GDM1 (cell line): ENCODE measurements around the gene NPAS3.
"Not testable (repeated sequence)": the region's sequence is repeated elsewhere in the genome, so short reads cannot be mapped to it uniquely, and the experiment has no call there.

Source experiments
- DNase-seq: peaks from one replicate; lab custom pipeline; 2025; lab: John Stamatoyannopoulos, UW

Gene NPAS3

GRCh38 chr14:33081259-33081658 is 142.6 kb downstream of the NPAS3 start:
- DNase-seq = no peak

- DNase-seq = no peak
Observed at GRCh38 chr14:33085799-33086198, 147.1 kb downstream of the NPAS3 start.

DNA sequence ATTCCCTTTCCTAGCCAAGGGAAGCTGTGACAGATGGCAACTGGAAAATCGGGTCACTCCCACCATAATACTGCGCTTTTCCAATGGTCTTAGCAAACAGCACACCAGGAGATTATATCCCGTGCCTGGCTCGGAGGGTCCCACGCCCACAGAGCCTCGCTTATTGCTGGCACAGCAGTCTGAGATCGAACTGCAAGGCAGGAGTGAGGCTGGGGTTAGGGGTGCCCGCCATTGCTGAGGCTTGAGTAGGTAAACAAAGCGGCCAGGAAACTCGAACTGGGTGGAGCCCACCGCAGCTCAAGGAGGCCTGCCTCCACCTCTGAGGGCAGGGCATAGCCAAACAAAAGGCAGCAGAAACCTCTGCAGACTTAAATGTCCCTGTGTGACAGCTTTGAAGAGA is 149.6 kb downstream of the NPAS3 start:
- DNase-seq = not testable (repeated sequence)

DNA sequence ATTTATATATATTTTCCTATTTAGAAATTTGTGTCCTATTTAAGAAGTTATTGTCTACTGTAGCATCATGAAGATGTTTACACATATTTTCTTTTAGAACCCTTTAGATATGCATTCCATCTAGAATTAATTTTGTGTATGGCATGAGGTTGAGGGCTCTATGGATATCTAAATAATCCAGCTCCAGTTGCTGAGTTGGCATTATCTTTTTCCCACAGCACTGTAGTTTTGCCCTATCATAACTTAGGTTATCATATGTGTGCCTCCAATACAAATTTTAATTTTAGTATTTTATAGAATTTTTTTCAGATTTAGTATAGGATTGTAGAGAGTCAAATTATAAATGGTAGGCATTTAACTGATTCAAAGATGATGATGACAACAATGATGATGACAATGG is 159.3 kb downstream of the NPAS3 start:
- DNase-seq = no peak

DNA sequence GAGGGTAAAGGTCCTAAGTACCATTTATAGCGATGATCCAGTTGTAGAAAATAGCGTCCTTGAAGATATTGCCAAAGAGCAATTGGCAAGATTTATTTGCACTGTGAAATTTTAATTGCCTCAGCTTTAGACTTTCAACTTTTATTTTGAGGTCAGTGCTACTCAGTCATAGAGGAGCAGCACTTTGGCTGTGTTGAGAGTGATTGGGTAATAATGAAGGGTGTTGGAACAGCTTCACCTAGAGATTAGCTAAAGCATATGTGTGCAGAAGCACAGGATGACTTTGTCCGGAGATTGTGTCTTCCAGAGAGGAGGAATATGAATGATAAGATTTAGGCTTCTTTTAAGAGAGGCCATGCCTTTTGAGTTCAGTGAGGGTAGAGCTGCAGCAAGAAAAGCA is 164.8 kb downstream of the NPAS3 start:
- no peak for DNase-seq

GRCh38 chr14:33103966-33104365 is 165.3 kb downstream of the NPAS3 start:
- DNase-seq = no peak

- no peak for DNase-seq
Observed at GRCh38 chr14:33110737-33111443, 172.2 kb downstream of the NPAS3 start.

DNA sequence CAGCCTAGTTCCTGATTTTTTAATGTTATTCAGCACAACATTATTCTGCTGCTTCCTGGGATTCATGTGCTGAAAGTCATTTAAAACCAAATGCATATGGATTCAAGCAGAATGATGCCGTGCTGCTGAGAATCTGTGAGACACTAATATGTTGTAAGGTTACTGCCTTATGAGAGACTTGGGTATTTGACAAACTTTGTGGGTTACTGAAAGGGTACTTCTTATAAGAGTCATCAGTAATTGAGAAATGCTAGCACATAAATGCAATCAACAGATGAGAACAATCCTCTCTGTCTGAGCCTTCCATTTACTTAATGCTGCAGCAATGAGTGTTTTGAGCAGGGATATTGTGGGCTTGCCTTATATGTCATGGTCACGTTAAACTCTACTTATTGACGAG is 175.7 kb downstream of the NPAS3 start:
- DNase-seq = no peak

- no peak for DNase-seq
Observed at GRCh38 chr14:33118668-33119067, 180.0 kb downstream of the NPAS3 start.

GRCh38 chr14:33120341-33120740 is 181.7 kb downstream of the NPAS3 start:
- no peak for DNase-seq

- DNase-seq = no peak
Observed at GRCh38 chr14:33120966-33121365, 182.3 kb downstream of the NPAS3 start.

GRCh38 chr14:33123281-33123680 is 184.6 kb downstream of the NPAS3 start:
- no peak for DNase-seq

- no peak for DNase-seq
Observed at GRCh38 chr14:33126433-33126832, 187.8 kb downstream of the NPAS3 start.

DNA sequence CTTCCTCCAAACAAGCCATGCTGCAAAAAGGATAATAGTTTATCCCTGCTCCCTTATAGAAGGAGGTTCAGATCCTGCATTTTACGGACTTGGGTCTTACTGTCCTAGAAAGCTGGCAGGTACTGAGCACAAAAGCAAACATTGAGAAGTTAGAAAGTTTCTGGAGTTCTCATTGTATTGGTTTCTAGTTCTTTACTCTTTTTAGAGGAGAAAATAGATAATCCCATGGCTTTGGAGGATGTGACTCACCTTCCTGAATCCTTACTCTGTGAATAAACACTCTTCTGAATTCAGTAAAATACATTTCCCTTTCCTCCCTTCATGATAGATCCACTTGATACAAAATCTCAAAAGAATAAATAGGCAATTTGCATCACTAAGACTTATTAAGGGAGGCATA is 188.9 kb downstream of the NPAS3 start:
- no peak for DNase-seq

GRCh38 chr14:33131801-33132200 is 193.1 kb downstream of the NPAS3 start:
- DNase-seq = no peak

DNA sequence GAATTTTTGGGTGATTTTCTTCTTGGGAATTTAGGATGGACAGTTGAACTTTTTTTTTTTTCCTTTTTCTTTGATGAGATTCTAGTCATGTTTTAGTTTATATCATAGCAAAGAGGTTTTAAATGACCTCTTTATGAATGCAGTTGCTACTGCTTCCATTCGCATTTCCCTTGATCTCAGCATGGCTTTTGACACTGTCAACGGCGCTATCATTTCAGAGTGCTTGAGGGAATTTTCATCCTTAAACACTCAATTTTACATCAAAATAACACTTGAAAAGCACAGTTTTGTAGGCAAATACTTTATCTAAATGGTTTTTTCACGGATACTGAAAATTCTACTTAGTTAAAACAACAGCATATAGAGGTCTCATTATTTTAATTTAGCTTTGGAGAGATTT is 195.5 kb downstream of the NPAS3 start:
- DNase-seq = no peak

- DNase-seq = no peak
Observed at GRCh38 chr14:33134975-33135374, 196.3 kb downstream of the NPAS3 start.

GRCh38 chr14:33150666-33151428 is 212.2 kb downstream of the NPAS3 start:
- DNase-seq = no peak

GRCh38 chr14:33163109-33163508 is 224.4 kb downstream of the NPAS3 start:
- no peak for DNase-seq

- no peak for DNase-seq
Observed at GRCh38 chr14:33163600-33163999, 224.9 kb downstream of the NPAS3 start.

DNA sequence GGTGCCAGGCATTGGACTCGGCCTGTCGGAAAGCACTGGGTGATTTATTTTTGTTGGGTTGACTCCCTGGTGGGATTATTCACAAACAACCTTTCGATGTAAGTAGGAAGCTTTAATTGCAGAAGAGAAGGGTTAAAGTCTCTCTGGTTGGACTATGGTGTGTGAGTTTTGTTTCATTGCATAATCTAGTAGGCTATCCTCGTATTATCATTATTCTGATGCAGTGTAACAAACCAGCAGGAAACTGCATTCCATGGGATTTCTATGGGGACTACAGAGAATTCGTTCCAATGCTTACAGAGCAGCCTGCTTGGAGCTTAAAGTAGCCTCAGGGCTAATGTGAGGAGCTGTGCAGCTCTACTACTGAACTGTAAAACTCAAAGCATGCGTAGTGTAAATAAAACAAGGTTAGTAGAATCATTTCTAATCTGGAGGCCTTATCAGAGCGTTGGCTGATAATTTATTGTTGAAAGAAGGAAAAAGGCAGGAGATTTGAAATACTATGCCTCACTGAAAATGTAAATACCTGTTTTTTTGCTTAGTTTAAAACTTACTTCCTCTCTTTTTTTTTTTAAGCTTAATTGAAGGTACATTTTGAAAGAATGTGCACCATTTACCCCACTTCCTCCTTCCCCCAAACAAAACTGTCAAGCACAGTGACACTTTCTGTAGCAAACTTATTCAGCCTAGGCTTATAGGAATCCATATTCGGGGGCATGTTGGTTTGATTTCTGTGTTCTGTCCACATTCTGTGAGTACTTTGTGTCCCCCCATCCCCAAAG is 226.7 kb downstream of the NPAS3 start:
- DNase-seq = no peak

GRCh38 chr14:33165926-33166289 is 227.2 kb downstream of the NPAS3 start:
- no peak for DNase-seq

GRCh38 chr14:33175951-33176350 is 237.3 kb downstream of the NPAS3 start:
- no peak for DNase-seq
